Pancreas (tissue), 10 donors: ENCODE measurements around the gene CD40. TPM values are rescaled to one million over a fixed set of nuclear protein-coding genes. Genes with fewer than 3 reads are reported as not detected.
A peak's percentile ranks its signal among the peaks of the same experiment; 100 is the strongest.

Source experiments
- ATAC-seq, 4 donors: fragments of 200-7000 bp; cut with Tn5 transposase; one replicate each; pipeline versions ENCODE4 v1.8.0 to v1.9.1; 2020; ENCODE audit warnings: mild to moderate bottlenecking in 4 of 4, moderate library complexity in 4 of 4
- DNase-seq, 6 donors: peaks; one replicate each; pipeline ENCODE4 v3.0.0-alpha.2; 2020
- FAIRE-seq: peaks from 2 replicates; lab custom pipeline; 2012; peaks lifted over from hg19 to GRCh38; lab: Jason Lieb, UNC
- H3K27ac ChIP-seq, 4 donors: fragments of 200-600 bp; sonication (generic); 1 replicate in 3 of 4; 2 replicates in 1 of 4; pipeline versions ENCODE4 v1.5.0 to v1.8.0; 2020
- H3K27me3 ChIP-seq, 4 donors: fragments of 200-600 bp; one replicate each; pipeline ENCODE4 v1.8.0; 2021
- H3K36me3 ChIP-seq, 3 donors: fragments of 200-600 bp; sonication (generic) in 1 of 3; one replicate each; pipeline versions ENCODE4 v1.5.0 to v1.8.0; 2020 to 2021
- H3K4me1 ChIP-seq, 3 donors: fragments of 200-600 bp; one replicate each; pipeline ENCODE4 v1.8.0; 2021
- H3K4me3 ChIP-seq, 4 donors: fragments of 200-600 bp; sonication (generic) in 2 of 4; one replicate each; pipeline versions ENCODE4 v1.5.0 to v1.8.0; 2020 to 2021
- H3K9me3 ChIP-seq, 4 donors: fragments of 200-600 bp; one replicate each; pipeline ENCODE4 v1.8.0; 2021
- WGBS, 2 donors: extraction: QIAGEN DNeasy Blood & Tissue Kit; methylation state at CpG; one replicate each; pipeline ENCODE4 v1.1.7; 2013; 5-methylcytosine and 5-hydroxymethylcytosine counted together
- intact Hi-C, 3 donors: fragments of 100-400 bp; cut with DNase I; formaldehyde crosslinking; loops; one replicate each; pipeline versions ENCODE4 v1.11.1 to v1.14.2; 2022
- polyA plus RNA-seq, 2 donors: library from polyadenylated mRNA; stranded (reverse); fragments of 200-250 nt; gene quantifications; one replicate each; pipeline ENCODE4 v1.2.3, GENCODE V29; 2013
- total RNA-seq, 6 donors: library from RNA; stranded (reverse); fragmentation: NEBNext Ultra II Directional in 4 of 6; extraction: Animal tissue kit (Norgen Biotek cat#: 25700) in 4 of 6; gene quantifications; one replicate each; pipeline versions ENCODE4 v1.2.1 to v1.2.4, GENCODE V29; 2021 to 2023
- TF ChIP-seq, protein P1 (sequence below), 4 donors: fragments of 200-600 bp; sonication (generic) in 3 of 4; IDR thresholded peaks; one replicate each; pipeline versions ENCODE4 v1.5.0 to v1.8.0; 2021; ENCODE audit warnings: antibody characterized with exemption in 4 of 4
- donor health status: healthy with polysubstance abuse.
- donor health status: DM: no; HTN: no; CAD: no; lungs with moderate emphysema.
- donor health status: DM: no; HTN: no; CAD: no.
- donor health status: control.
- donor health status: control.
- donor health status: Bipolar disorder and iron deficiency.
- donor health status: DM: yes; HTN: yes; CAD: no.
- donor health status: DM: no; HTN: no; CAD: no.
- donor health status: DM: no; HTN: no; CAD: no.
- donor health status: DM: yes; HTN: yes; CAD: no.

Gene CD40
- total and polyA plus RNA-seq, 8 donors = 8.4 to 20.8 (median 9.7) TPM

DNA sequence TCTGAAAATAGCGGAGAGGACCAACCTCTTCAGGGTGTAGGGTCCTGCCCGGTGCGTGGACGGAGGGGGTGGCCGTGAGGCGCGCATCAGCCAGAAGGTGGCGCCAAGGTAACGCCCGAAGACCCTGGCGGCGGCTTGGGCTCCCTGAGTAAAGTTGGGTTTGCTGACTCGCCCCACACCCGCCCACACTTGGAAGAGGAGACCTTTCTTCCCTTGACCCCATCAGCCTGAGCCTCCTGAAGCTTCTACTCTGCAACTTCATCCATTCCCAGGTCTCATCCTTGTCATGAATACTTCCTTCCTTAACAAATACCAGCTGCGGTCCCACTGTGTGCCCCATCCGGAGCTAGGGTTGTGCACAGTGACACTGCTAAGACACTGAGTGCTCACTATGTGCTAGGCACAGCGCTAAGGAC lies 14.6 kb downstream of the CD40 start:
- ATAC-seq (peak; percentile 87 to 97 (median 94)), FAIRE-seq (no peak), DNase-seq (peak; percentile 47 to 89 (median 72))
- intact Hi-C loops = loop anchor here in 2 of 3 donors (5.0 to 10.0 kb wide), 2 partner anchors 212 to 215 kb away; no protein-coding TSS in a partner anchor
- H3K27ac ChIP-seq = no peak overlapping the region
- WGBS, 2 donors = 11 to 13% methylated on average over 17 of the region's 17 CpGs
- H3K4me1 ChIP-seq = no peaks in the 10 kb centered on the region
- H3K36me3 ChIP-seq = no peaks in the 10 kb centered on the region
- H3K27me3 ChIP-seq = no peaks in the 10 kb centered on the region
- TF ChIP-seq, protein P1, sequence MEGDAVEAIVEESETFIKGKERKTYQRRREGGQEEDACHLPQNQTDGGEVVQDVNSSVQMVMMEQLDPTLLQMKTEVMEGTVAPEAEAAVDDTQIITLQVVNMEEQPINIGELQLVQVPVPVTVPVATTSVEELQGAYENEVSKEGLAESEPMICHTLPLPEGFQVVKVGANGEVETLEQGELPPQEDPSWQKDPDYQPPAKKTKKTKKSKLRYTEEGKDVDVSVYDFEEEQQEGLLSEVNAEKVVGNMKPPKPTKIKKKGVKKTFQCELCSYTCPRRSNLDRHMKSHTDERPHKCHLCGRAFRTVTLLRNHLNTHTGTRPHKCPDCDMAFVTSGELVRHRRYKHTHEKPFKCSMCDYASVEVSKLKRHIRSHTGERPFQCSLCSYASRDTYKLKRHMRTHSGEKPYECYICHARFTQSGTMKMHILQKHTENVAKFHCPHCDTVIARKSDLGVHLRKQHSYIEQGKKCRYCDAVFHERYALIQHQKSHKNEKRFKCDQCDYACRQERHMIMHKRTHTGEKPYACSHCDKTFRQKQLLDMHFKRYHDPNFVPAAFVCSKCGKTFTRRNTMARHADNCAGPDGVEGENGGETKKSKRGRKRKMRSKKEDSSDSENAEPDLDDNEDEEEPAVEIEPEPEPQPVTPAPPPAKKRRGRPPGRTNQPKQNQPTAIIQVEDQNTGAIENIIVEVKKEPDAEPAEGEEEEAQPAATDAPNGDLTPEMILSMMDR (IDR thresholded peaks at IDR 0.05) = peak; percentile 46 to 68 (median 56)
- no peaks in the 10 kb centered on the region for H3K9me3 ChIP-seq
- H3K4me3 ChIP-seq = no peak overlapping the region

DNA sequence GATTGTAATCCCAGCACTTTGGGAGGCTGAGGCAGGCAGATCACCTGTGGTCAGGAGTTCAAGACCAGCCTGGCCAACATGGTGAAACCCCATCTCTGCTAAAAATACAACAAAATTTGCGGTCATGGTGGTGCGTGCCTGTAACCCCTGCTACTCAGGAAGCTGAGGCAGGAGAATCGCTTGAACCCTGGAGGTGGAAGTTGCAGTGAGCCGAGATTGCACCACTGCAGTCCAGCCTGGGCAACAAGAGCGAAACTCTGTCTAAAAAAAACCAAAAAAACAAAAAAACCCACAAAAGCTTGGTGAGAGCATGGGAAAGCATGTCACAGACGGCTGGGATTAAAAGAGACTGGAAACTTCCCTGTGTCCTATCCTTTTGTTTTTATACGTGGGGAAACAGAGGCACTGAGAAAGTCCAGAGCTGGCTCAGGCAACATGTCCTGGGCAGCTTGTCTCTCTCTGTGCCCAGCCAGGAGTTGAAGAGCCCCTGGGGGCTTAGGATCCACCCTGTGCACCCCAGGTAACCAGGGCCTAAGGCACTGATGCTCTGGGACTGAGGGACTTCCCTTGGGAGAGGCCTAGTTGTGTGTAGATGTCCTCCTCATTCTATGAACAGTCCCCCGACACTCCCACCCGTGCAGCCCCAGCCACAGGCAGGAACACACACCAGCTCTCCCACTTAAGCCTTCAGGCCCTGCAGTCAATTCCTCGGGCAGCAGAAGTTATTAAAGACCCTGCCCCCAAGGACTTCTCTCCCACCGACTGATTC lies 16.0 kb downstream of the CD40 start:
- FAIRE-seq (no peak), ATAC-seq (no peak), DNase-seq (peak in 1 of 6 donors; percentile 18)
- TF ChIP-seq, protein P1 (IDR thresholded peaks at IDR 0.05) = no peak
- Histone ChIP-seq H3K4me1 (no peaks in the 10 kb centered on the region), H3K36me3 (no peaks in the 10 kb centered on the region), H3K27ac (no peak overlapping the region), H3K4me3 (no peak overlapping the region), H3K9me3 (no peaks in the 10 kb centered on the region), H3K27me3 (no peaks in the 10 kb centered on the region)
- intact Hi-C loops = loop anchor here in 2 of 3 donors (5.0 to 10.0 kb wide), 2 partner anchors 211 to 213 kb away; no protein-coding TSS in a partner anchor
- WGBS, 2 donors = 67 to 85% methylated on average over 11 of the region's 11 CpGs

GRCh38 chr20:46134716-46135115 lies 16.6 kb downstream of the CD40 start:
- DNase-seq (no peak), ATAC-seq (no peak), FAIRE-seq (no peak)
- Histone ChIP-seq H3K4me3 (no peak overlapping the region), H3K27ac (no peak overlapping the region), H3K4me1 (no peaks in the 10 kb centered on the region), H3K9me3 (no peaks in the 10 kb centered on the region), H3K36me3 (no peaks in the 10 kb centered on the region), H3K27me3 (no peaks in the 10 kb centered on the region)
- intact Hi-C loops = loop anchor here in 2 of 3 donors (5.0 to 10.0 kb wide), 2 partner anchors 210 to 213 kb away; no protein-coding TSS in a partner anchor
- TF ChIP-seq, protein P1 (IDR thresholded peaks at IDR 0.05) = no peak
- WGBS, 2 donors = 74 to 79% methylated on average over 7 of the region's 7 CpGs

- Histone ChIP-seq H3K36me3 (no peaks in the 10 kb centered on the region), H3K4me3 (no peak overlapping the region), H3K27me3 (no peaks in the 10 kb centered on the region), H3K27ac (no peak overlapping the region), H3K4me1 (no peaks in the 10 kb centered on the region), H3K9me3 (no peaks in the 10 kb centered on the region)
- DNase-seq = no peak
- WGBS, 2 donors = 48 to 50% methylated on average over 12 of the region's 12 CpGs
- TF ChIP-seq, protein P1 (IDR thresholded peaks at IDR 0.05) = no peak
- no peak for ATAC-seq
- intact Hi-C loops = loop anchor here in 1 of 3 donors (10.0 kb wide), 1 partner anchor 209 kb away; no protein-coding TSS in a partner anchor
- FAIRE-seq = no peak
These were observed 17.9 kb downstream of the CD40 start for GRCh38 chr20:46135856-46136633.
